ENCODE data around the gene C7orf25.
"Not testable (repeated sequence)": the region's sequence is repeated elsewhere in the genome, so short reads cannot be mapped to it uniquely, and the experiment has no call there.

C7orf25 gene

GRCh38 chr7:42910306-42910705 is 1.6 kb downstream of the C7orf25 start:
- WGBS, 2 experiments (ENCODE audit: insufficient coverage in 2 of 2), result 83% methylated on average over 1 to 2 of the region's 2 CpGs
- Histone ChIP-seq H3K4me1 (ENCODE audit: control insufficient read depth, insufficient read depth, low read length, poor library complexity, severe bottlenecking) (no peaks in the 10 kb centered on the region), H3K4me3 (ENCODE audit: extremely low read depth, insufficient read depth, low read length, poor library complexity, severe bottlenecking) (peak overlapping the region; percentile 62), H3K27ac (ENCODE audit: low read depth, low read length, severe bottlenecking) (no peak overlapping the region), H3K36me3 (ENCODE audit: control insufficient read depth, insufficient read depth, low read length) (peaks cover 17% of the 10 kb centered on the region), H3K9me3 (ENCODE audit: control insufficient read depth, low read length) (no peaks in the 10 kb centered on the region)

DNA sequence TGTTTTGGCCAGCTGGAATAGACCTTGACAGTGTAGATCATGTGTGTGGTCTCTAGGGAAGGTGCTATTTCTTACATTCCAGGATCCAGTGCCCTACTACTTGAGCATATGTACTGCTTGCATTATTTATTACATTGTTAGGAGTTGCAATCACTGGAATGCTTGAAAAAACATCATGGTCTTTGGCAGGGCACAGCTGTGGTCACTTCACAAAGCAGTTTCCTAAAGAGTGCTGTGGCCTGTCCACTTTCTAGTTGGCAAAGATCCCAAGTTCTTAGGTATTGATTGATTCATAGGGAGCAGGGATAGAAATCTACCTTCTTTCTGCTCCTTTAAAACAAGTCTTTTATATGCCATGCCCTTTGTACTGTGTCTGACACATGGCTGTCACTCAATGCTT is 4.6 kb downstream of the C7orf25 start:
- Histone ChIP-seq H3K4me1 (ENCODE audit: control insufficient read depth, insufficient read depth, low read length, poor library complexity, severe bottlenecking) (no peaks in the 10 kb centered on the region), H3K9me3 (ENCODE audit: control insufficient read depth, low read length) (no peaks in the 10 kb centered on the region), H3K36me3 (ENCODE audit: control insufficient read depth, insufficient read depth, low read length) (peaks cover 6% of the 10 kb centered on the region), H3K27ac (ENCODE audit: low read depth, low read length, severe bottlenecking) (no peak overlapping the region), H3K4me3 (ENCODE audit: extremely low read depth, insufficient read depth, low read length, poor library complexity, severe bottlenecking) (no peak overlapping the region)

DNA sequence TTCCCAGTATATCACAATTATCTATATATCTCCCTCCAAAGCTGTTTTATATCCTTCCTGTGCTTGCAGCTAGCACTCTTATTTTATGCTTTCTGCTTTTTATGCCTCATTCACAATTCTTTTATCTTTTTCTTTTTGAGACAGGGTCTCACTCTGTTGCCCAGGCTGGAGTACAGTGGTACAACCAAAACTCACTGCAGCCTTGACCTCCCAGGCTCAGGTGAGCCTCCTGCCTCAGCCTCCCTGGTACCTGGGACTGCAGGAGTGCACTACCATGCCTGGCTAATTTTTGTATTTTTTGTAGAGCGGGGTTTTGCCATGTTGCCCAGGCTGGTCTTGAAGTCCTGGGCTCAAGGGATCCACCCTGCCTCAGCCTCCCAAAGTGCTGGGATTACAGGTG is 5.7 kb downstream of the C7orf25 start:
- WGBS, 2 experiments (ENCODE audit: insufficient coverage in 2 of 2), result 91 to 100% methylated on average over 1 of the region's 1 CpG
- Histone ChIP-seq H3K36me3 (ENCODE audit: control insufficient read depth, insufficient read depth, low read length) (peaks cover 6% of the 10 kb centered on the region), H3K27ac (ENCODE audit: low read depth, low read length, severe bottlenecking) (no peak overlapping the region), H3K4me1 (ENCODE audit: control insufficient read depth, insufficient read depth, low read length, poor library complexity, severe bottlenecking) (no peaks in the 10 kb centered on the region), H3K9me3 (ENCODE audit: control insufficient read depth, low read length) (no peaks in the 10 kb centered on the region), H3K4me3 (ENCODE audit: extremely low read depth, insufficient read depth, low read length, poor library complexity, severe bottlenecking) (no peak overlapping the region)

- Histone ChIP-seq H3K4me3 (ENCODE audit: extremely low read depth, insufficient read depth, low read length, poor library complexity, severe bottlenecking) (no peak overlapping the region), H3K36me3 (ENCODE audit: control insufficient read depth, insufficient read depth, low read length) (no peaks in the 10 kb centered on the region), H3K4me1 (ENCODE audit: control insufficient read depth, insufficient read depth, low read length, poor library complexity, severe bottlenecking) (no peaks in the 10 kb centered on the region), H3K27ac (ENCODE audit: low read depth, low read length, severe bottlenecking) (no peak overlapping the region), H3K9me3 (ENCODE audit: control insufficient read depth, low read length) (no peaks in the 10 kb centered on the region)
- 62 to 67% methylated on average over 3 of the region's 3 CpGs for WGBS, 2 experiments (ENCODE audit: insufficient coverage in 2 of 2)
Measured at GRCh38 chr7:42902331-42902730, 9.5 kb downstream of the C7orf25 start.

DNA sequence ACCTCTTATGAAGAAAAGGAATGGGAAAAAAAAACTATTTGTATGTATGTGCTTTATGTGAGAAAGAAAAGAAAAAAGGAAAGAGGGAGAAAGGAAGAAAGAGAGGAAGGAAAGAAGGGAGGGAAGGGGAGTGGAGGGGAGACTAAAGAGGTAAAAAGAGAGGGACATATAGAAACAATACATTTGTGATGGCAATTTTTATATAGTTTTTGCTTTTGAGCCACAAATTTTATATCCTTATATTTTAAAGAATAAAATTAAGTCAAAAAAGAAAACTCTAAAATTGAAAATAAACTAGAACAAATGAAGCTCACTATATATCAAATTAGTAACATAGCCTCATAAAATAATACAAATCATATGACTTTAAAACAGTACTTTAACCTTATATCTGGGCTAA is 11.0 kb downstream of the C7orf25 start:
- Histone ChIP-seq H3K4me3 (ENCODE audit: extremely low read depth, insufficient read depth, low read length, poor library complexity, severe bottlenecking) (no peak overlapping the region), H3K4me1 (ENCODE audit: control insufficient read depth, insufficient read depth, low read length, poor library complexity, severe bottlenecking) (no peaks in the 10 kb centered on the region), H3K9me3 (ENCODE audit: control insufficient read depth, low read length) (no peaks in the 10 kb centered on the region), H3K36me3 (ENCODE audit: control insufficient read depth, insufficient read depth, low read length) (no peaks in the 10 kb centered on the region), H3K27ac (ENCODE audit: low read depth, low read length, severe bottlenecking) (no peak overlapping the region)

- Histone ChIP-seq H3K36me3 (ENCODE audit: control insufficient read depth, insufficient read depth, low read length) (no peaks in the 10 kb centered on the region), H3K9me3 (ENCODE audit: control insufficient read depth, low read length) (no peaks in the 10 kb centered on the region), H3K4me3 (ENCODE audit: extremely low read depth, insufficient read depth, low read length, poor library complexity, severe bottlenecking) (no peak overlapping the region), H3K27ac (ENCODE audit: low read depth, low read length, severe bottlenecking) (no peak overlapping the region), H3K4me1 (ENCODE audit: control insufficient read depth, insufficient read depth, low read length, poor library complexity, severe bottlenecking) (no peaks in the 10 kb centered on the region)
- 45 to 85% methylated on average over 2 of the region's 9 CpGs for WGBS, 2 experiments (ENCODE audit: insufficient coverage in 2 of 2)
Measured at GRCh38 chr7:42893346-42894240, 18.3 kb downstream of the C7orf25 start.

DNA sequence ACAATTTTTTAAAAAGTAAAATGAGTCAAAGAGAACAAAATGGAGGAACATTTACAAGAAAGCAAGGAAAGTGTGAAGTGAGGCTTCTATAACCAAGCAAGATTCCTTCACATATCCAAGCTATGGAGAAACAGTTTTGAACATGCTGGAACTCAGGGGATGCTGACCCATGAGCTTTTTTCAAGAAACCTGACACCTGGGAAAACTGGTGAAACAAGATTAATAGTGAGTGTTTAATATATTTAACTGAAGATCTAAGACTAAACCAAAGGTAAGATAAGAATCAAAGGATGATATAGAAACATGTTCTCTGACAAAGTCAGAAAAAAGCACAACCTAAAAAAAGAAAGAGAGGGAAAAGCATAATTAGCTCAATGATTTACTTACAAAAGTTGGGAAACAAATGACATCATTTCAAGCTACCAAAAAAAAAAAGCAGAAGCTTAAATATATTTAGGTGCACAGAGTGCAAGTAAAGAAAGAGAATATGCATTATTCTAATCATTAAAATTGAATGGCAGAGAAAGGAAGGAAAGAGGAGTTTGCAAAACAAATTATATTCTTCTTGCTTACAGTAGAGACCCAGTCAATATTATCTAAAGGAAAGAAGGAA is 24.9 kb downstream of the C7orf25 start:
- Histone ChIP-seq H3K9me3 (ENCODE audit: control insufficient read depth, low read length) (no peaks in the 10 kb centered on the region), H3K27ac (ENCODE audit: low read depth, low read length, severe bottlenecking) (no peak overlapping the region), H3K4me1 (ENCODE audit: control insufficient read depth, insufficient read depth, low read length, poor library complexity, severe bottlenecking) (no peaks in the 10 kb centered on the region), H3K36me3 (ENCODE audit: control insufficient read depth, insufficient read depth, low read length) (no peaks in the 10 kb centered on the region), H3K4me3 (ENCODE audit: extremely low read depth, insufficient read depth, low read length, poor library complexity, severe bottlenecking) (no peak overlapping the region)

- Histone ChIP-seq H3K36me3 (ENCODE audit: control insufficient read depth, insufficient read depth, low read length) (no peaks in the 10 kb centered on the region), H3K4me1 (ENCODE audit: control insufficient read depth, insufficient read depth, low read length, poor library complexity, severe bottlenecking) (no peaks in the 10 kb centered on the region), H3K9me3 (ENCODE audit: control insufficient read depth, low read length) (no peaks in the 10 kb centered on the region), H3K4me3 (ENCODE audit: extremely low read depth, insufficient read depth, low read length, poor library complexity, severe bottlenecking) (no peak overlapping the region), H3K27ac (ENCODE audit: low read depth, low read length, severe bottlenecking) (no peak overlapping the region)
- WGBS, 2 experiments (ENCODE audit: insufficient coverage in 2 of 2), result 20% methylated on average over 1 of the region's 2 CpGs; no CpG with 5 or more reads in 1 of the 2 experiments
Measured at GRCh38 chr7:42886129-42886528, 25.7 kb downstream of the C7orf25 start.

DNA sequence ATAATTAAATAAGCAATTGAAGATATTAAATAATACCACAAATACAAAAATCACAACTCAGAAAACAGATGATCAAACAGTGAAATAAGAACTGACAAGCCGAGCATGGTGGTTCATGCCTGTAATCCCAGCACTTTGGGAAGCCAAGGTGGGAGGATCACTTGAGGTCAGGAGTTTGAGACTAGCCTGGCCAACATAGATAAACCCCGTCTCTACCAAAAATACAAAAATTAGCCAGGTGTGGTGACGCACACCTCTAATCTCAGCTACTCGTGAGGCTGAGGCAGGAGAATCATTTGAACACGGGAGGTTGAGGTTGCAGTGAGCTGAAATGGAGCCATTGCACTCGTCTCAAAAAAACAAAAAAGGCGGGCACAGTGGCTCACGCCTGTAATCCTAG is 26.7 kb downstream of the C7orf25 start:
- not testable (repeated sequence) for H3K9me3 ChIP-seq (ENCODE audit: control insufficient read depth, low read length)

GRCh38 chr7:42883950-42884349 is 27.9 kb downstream of the C7orf25 start:
- no peak overlapping the region for H3K27ac ChIP-seq (ENCODE audit: low read depth, low read length, severe bottlenecking)
- H3K4me1 ChIP-seq (ENCODE audit: control insufficient read depth, insufficient read depth, low read length, poor library complexity, severe bottlenecking), result no peaks in the 10 kb centered on the region
- WGBS, 2 experiments (ENCODE audit: insufficient coverage in 2 of 2), result 57 to 87% methylated on average over 6 of the region's 6 CpGs
- H3K36me3 ChIP-seq (ENCODE audit: control insufficient read depth, insufficient read depth, low read length), result no peaks in the 10 kb centered on the region
- no peaks in the 10 kb centered on the region for H3K9me3 ChIP-seq (ENCODE audit: control insufficient read depth, low read length)
- no peak overlapping the region for H3K4me3 ChIP-seq (ENCODE audit: extremely low read depth, insufficient read depth, low read length, poor library complexity, severe bottlenecking)

More for the DNA sequence above, 26.7 kb downstream of the C7orf25 start:
- not testable (repeated sequence) for H3K4me3 ChIP-seq (ENCODE audit: extremely low read depth, insufficient read depth, low read length, poor library complexity, severe bottlenecking); H3K4me1 ChIP-seq (ENCODE audit: control insufficient read depth, insufficient read depth, low read length, poor library complexity, severe bottlenecking); H3K27ac ChIP-seq (ENCODE audit: low read depth, low read length, severe bottlenecking); H3K36me3 ChIP-seq (ENCODE audit: control insufficient read depth, insufficient read depth, low read length)
- 80 to 90% methylated on average over 6 to 7 of the region's 8 CpGs for WGBS, 2 experiments (ENCODE audit: insufficient coverage in 2 of 2)

- H3K36me3 ChIP-seq (ENCODE audit: control insufficient read depth, insufficient read depth, low read length), result no peaks in the 10 kb centered on the region
- H3K4me1 ChIP-seq (ENCODE audit: control insufficient read depth, insufficient read depth, low read length, poor library complexity, severe bottlenecking), result no peaks in the 10 kb centered on the region
- H3K9me3 ChIP-seq (ENCODE audit: control insufficient read depth, low read length), result no peaks in the 10 kb centered on the region
- no peak overlapping the region for H3K4me3 ChIP-seq (ENCODE audit: extremely low read depth, insufficient read depth, low read length, poor library complexity, severe bottlenecking)
- no CpG with 5 or more reads among the region's 2 CpGs for WGBS, 2 experiments (ENCODE audit: insufficient coverage in 2 of 2)
- H3K27ac ChIP-seq (ENCODE audit: low read depth, low read length, severe bottlenecking), result no peak overlapping the region
Measured at GRCh38 chr7:42880392-42880791, 31.5 kb downstream of the C7orf25 start.
